ENCODE data around the gene RUNDC3A.
"Not testable (repeated sequence)": the region's sequence is repeated elsewhere in the genome, so short reads cannot be mapped to it uniquely, and the experiment has no call there.

RUNDC3A gene

GRCh38 chr17:44321246-44322120 lies 13.1 kb downstream of the RUNDC3A start:
- no peak for DNase-seq

- DNase-seq = no peak
Measured at GRCh38 chr17:44322236-44322895, 14.0 kb downstream of the RUNDC3A start.

- no peak for DNase-seq
Measured at GRCh38 chr17:44323359-44324091, 15.1 kb downstream of the RUNDC3A start.

- no peak for DNase-seq
Measured at GRCh38 chr17:44324092-44324570, 15.7 kb downstream of the RUNDC3A start.

GRCh38 chr17:44324571-44325275 lies 16.3 kb downstream of the RUNDC3A start, which contains the start of gene SLC25A39:
Gene SLC25A39 (minus strand): TSS chr17:44324823. CDS start chr17:44323562, 1,261 bp downstream.
- peak; percentile 52 to 83 for DNase-seq

GRCh38 chr17:44326861-44327444 lies 18.6 kb downstream of the RUNDC3A start:
- DNase-seq = peak; percentile 97

GRCh38 chr17:44327715-44328449 lies 19.5 kb downstream of the RUNDC3A start:
- DNase-seq = no peak

GRCh38 chr17:44329516-44329915 lies 21.1 kb downstream of the RUNDC3A start:
- DNase-seq = not testable (repeated sequence)

- not testable (repeated sequence) for DNase-seq
Measured at GRCh38 chr17:44330263-44330662, 21.9 kb downstream of the RUNDC3A start.

- peak; percentile 48 to 57 for DNase-seq
Measured at GRCh38 chr17:44331249-44331760, 22.9 kb downstream of the RUNDC3A start.

GRCh38 chr17:44333371-44333770 lies 25.0 kb downstream of the RUNDC3A start:
- no peak for DNase-seq

GRCh38 chr17:44334315-44334714 lies 25.9 kb downstream of the RUNDC3A start:
- DNase-seq = no peak

- DNase-seq = peak; percentile 17 to 22
Measured at GRCh38 chr17:44334727-44335126, 26.3 kb downstream of the RUNDC3A start.

- DNase-seq = no peak
Measured at GRCh38 chr17:44335564-44335963, 27.2 kb downstream of the RUNDC3A start.

GRCh38 chr17:44335968-44336367 lies 27.6 kb downstream of the RUNDC3A start:
- DNase-seq = no peak

GRCh38 chr17:44338702-44339101 lies 30.3 kb downstream of the RUNDC3A start:
- no peak for DNase-seq

- DNase-seq = not testable (repeated sequence)
Measured at GRCh38 chr17:44340553-44340952, 32.2 kb downstream of the RUNDC3A start.

GRCh38 chr17:44343510-44344209 lies 35.3 kb downstream of the RUNDC3A start:
- DNase-seq = no peak

GRCh38 chr17:44344939-44345453 lies 36.6 kb downstream of the RUNDC3A start, which contains the start of gene GRN:
Gene GRN (plus strand): TSS chr17:44345302. CDS start chr17:44349165, 3,863 bp downstream.
- DNase-seq = peak; percentile 97 to 98

- peak; percentile 81 to 87 for DNase-seq
Measured at GRCh38 chr17:44345454-44346026, 37.1 kb downstream of the RUNDC3A start.

All from Kasumi-1 (cell line).